Liver (tissue), 3 donors: Measurements from ENCODE around the gene ITCH.

Source experiments
- EGR1 ChIP-seq, 2 donors: IDR thresholded peaks; 2 replicates each; pipeline ENCODE4 v1.6.1; 2016 to 2018; ENCODE audit warnings: antibody characterized with exemption in 2 of 2, low read depth in 2 of 2
- HNF4A ChIP-seq, 2 donors: conservative IDR thresholded peaks; 2 replicates each; pipeline ENCODE4 v1.6.1; 2016; ENCODE audit warnings: antibody characterized with exemption in 2 of 2, mild to moderate bottlenecking in 2 of 2
- TF ChIP-seq, protein P1 (sequence below): fragments of 150-350 bp; IDR thresholded peaks from 2 replicates; pipeline ENCODE4 v1.5.1; 2017; ENCODE audit warnings: improper control_type of control experiment, low read depth, low read length; ENCODE audit not compliant: missing input control
- donor health status: healthy.
- donor health status: healthy.

DNA sequence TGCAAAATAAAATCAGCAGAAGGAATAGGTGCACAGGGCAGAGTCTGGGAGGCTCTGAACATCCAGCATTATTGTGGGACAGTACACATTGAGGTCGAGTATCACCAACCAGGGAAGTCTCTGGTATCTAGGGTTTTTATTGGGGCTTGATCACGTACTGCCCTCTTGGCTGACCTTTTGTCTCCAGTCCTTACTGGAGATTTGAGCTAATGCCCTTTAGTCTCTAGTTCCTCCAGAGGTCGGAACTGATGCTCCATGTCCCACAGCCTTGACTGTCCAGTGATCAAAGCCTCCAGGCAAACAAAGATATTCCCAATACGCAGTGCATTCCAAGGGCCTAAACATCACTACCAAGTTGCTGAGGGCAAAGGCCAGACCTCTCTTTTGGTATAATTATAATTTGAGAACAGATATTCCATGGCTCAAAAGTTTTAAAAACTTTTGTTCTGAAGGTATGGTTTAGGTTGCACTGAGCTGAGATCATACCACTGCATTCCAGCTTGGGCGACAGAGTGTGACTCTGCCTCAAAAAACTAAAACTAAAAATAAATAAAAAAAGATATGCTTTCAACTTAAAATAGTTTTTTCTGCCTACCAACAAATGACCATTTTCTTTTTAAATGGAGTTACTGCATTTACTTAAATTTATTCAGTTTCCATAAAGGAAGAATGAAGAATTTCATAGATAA is 96.3 kb downstream of the ITCH start:
- TF ChIP-seq, protein P1, sequence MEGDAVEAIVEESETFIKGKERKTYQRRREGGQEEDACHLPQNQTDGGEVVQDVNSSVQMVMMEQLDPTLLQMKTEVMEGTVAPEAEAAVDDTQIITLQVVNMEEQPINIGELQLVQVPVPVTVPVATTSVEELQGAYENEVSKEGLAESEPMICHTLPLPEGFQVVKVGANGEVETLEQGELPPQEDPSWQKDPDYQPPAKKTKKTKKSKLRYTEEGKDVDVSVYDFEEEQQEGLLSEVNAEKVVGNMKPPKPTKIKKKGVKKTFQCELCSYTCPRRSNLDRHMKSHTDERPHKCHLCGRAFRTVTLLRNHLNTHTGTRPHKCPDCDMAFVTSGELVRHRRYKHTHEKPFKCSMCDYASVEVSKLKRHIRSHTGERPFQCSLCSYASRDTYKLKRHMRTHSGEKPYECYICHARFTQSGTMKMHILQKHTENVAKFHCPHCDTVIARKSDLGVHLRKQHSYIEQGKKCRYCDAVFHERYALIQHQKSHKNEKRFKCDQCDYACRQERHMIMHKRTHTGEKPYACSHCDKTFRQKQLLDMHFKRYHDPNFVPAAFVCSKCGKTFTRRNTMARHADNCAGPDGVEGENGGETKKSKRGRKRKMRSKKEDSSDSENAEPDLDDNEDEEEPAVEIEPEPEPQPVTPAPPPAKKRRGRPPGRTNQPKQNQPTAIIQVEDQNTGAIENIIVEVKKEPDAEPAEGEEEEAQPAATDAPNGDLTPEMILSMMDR = no peak
- TF ChIP-seq HNF4A (conservative IDR thresholded peaks at IDR 0.05) (no peak), EGR1 (IDR thresholded peaks at IDR 0.05; ENCODE audit: low read depth in 2 of 2) (no peak)
